ENCODE measurements around the gene DYNC1I1. TPM values are rescaled to one million over a fixed set of nuclear protein-coding genes. Genes with fewer than 3 reads are reported as not detected.

DYNC1I1 gene
- total RNA-seq, 1 experiment from 2014 or later = 8.3 TPM

- Histone ChIP-seq H3K36me3 (ENCODE audit: control insufficient read depth, insufficient read depth, low read length) (no peaks in the 10 kb centered on the region; the same call in 1 of the 2 replicates), H3K9me3 (no peaks in the 10 kb centered on the region), H3K4me1 (no peaks in the 10 kb centered on the region), H3K27me3 (replicated peaks; ENCODE audit: control insufficient read depth, insufficient read depth, low read length) (no peaks in the 10 kb centered on the region), H3K4me3 (ENCODE audit: low read depth, low read length) (no peak overlapping the region)
- ChIA-PET CTCF (no interaction called here), POLR2A (no interaction called here)
- no peaks in the 10 kb centered on the region for H3K4me1 Mint-ChIP-seq (ENCODE audit: low read depth, unreplicated experiment)
- DNase-seq = peak in 1 of 2 experiments; percentile 11
- BruUV-seq (replicated peaks) = no TSS peak
- TF ChIP-seq, protein P1, sequence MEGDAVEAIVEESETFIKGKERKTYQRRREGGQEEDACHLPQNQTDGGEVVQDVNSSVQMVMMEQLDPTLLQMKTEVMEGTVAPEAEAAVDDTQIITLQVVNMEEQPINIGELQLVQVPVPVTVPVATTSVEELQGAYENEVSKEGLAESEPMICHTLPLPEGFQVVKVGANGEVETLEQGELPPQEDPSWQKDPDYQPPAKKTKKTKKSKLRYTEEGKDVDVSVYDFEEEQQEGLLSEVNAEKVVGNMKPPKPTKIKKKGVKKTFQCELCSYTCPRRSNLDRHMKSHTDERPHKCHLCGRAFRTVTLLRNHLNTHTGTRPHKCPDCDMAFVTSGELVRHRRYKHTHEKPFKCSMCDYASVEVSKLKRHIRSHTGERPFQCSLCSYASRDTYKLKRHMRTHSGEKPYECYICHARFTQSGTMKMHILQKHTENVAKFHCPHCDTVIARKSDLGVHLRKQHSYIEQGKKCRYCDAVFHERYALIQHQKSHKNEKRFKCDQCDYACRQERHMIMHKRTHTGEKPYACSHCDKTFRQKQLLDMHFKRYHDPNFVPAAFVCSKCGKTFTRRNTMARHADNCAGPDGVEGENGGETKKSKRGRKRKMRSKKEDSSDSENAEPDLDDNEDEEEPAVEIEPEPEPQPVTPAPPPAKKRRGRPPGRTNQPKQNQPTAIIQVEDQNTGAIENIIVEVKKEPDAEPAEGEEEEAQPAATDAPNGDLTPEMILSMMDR (IDR thresholded peaks at IDR 0.05; ENCODE audit: insufficient read depth in 1 of 2, low read depth in 1 of 2, low read length in 1 of 2, severe bottlenecking in 1 of 2, unreplicated experiment in 1 of 2) = no peak
- H3K27ac Mint-ChIP-seq (ENCODE audit: unreplicated experiment) = no peak overlapping the region
- intact Hi-C loops (cut with micrococcal nuclease; ENCODE audit: unreplicated experiment) = no loop called here
- no peaks in the 10 kb centered on the region for H3K36me3 Mint-ChIP-seq (ENCODE audit: insufficient read depth, unreplicated experiment)
- no peak overlapping the region for H3K4me3 Mint-ChIP-seq (ENCODE audit: unreplicated experiment)
- no peaks in the 10 kb centered on the region for H3K9me3 Mint-ChIP-seq (ENCODE audit: unreplicated experiment)
- H3K27me3 Mint-ChIP-seq (ENCODE audit: insufficient read depth, unreplicated experiment) = peaks cover 6% of the 10 kb centered on the region
Measured at GRCh38 chr7:95886501-95887090, 114.2 kb downstream of the DYNC1I1 start.

- Histone ChIP-seq H3K4me1 (no peaks in the 10 kb centered on the region), H3K27me3 (replicated peaks; ENCODE audit: control insufficient read depth, insufficient read depth, low read length) (no peaks in the 10 kb centered on the region), H3K4me3 (ENCODE audit: low read depth, low read length) (no peak overlapping the region), H3K36me3 (ENCODE audit: control insufficient read depth, insufficient read depth, low read length) (no peaks in the 10 kb centered on the region), H3K9me3 (no peaks in the 10 kb centered on the region)
- Mint-ChIP-seq H3K9me3 (ENCODE audit: unreplicated experiment) (no peaks in the 10 kb centered on the region), H3K36me3 (ENCODE audit: insufficient read depth, unreplicated experiment) (no peaks in the 10 kb centered on the region), H3K27me3 (ENCODE audit: insufficient read depth, unreplicated experiment) (no peaks in the 10 kb centered on the region), H3K4me3 (ENCODE audit: unreplicated experiment) (no peak overlapping the region), H3K4me1 (ENCODE audit: low read depth, unreplicated experiment) (no peaks in the 10 kb centered on the region), H3K27ac (ENCODE audit: unreplicated experiment) (no peak overlapping the region)
- no peak for DNase-seq
- BruUV-seq (replicated peaks) = no TSS peak
- intact Hi-C loops (cut with micrococcal nuclease; ENCODE audit: unreplicated experiment) = no loop called here
- ChIA-PET CTCF (no interaction called here), POLR2A (no interaction called here)
- TF ChIP-seq, protein P1 (IDR thresholded peaks at IDR 0.05; ENCODE audit: insufficient read depth in 1 of 2, low read depth in 1 of 2, low read length in 1 of 2, severe bottlenecking in 1 of 2, unreplicated experiment in 1 of 2) = no peak
Measured at GRCh38 chr7:95893484-95893883, 121.1 kb downstream of the DYNC1I1 start.

DNA sequence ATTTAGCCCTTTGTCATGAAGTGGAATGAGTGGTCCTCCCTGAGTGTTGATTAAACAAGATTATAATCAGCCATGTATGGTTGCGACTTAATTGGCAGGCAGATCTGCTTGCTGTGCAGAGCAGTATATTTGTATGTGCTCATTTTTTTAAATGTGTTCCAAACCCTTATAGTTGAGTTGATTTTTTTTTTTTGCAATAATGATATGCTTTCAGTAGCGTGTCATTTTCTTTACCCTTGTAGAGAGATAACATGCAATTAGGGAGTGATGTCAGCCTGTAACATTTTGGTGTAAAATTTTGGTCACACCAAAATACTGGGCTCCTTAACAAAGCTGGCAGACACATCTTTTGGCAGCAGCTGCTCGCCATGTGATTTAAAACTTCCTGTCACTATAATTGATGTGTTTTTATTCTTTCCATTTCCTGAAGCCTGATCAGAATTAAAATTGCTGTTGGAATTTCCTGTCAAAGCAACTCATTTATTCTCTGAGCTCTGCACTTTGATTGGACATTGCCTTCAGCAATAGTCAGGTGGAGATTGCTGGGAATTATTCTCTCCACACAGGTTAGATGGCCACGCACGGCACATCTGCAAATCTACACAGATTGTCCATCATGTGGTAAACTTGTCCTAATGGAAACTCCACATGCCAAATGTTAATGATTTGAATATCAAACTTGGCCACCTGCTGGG is 125.3 kb downstream of the DYNC1I1 start:
- no peak overlapping the region for H3K4me3 Mint-ChIP-seq (ENCODE audit: unreplicated experiment)
- TF ChIP-seq, protein P1 (IDR thresholded peaks at IDR 0.05; ENCODE audit: insufficient read depth in 1 of 2, low read depth in 1 of 2, low read length in 1 of 2, severe bottlenecking in 1 of 2, unreplicated experiment in 1 of 2) = no peak
- Histone ChIP-seq H3K4me1 (no peaks in the 10 kb centered on the region), H3K27me3 (replicated peaks; ENCODE audit: control insufficient read depth, insufficient read depth, low read length) (no peaks in the 10 kb centered on the region), H3K9me3 (no peaks in the 10 kb centered on the region), H3K4me3 (ENCODE audit: low read depth, low read length) (no peak overlapping the region), H3K36me3 (ENCODE audit: control insufficient read depth, insufficient read depth, low read length) (no peaks in the 10 kb centered on the region)
- ChIA-PET POLR2A (no interaction called here), CTCF (no interaction called here)
- BruUV-seq (replicated peaks) = no TSS peak
- intact Hi-C loops (cut with micrococcal nuclease; ENCODE audit: unreplicated experiment) = no loop called here
- no peak overlapping the region for H3K27ac Mint-ChIP-seq (ENCODE audit: unreplicated experiment)
- no peak for DNase-seq
- H3K27me3 Mint-ChIP-seq (ENCODE audit: insufficient read depth, unreplicated experiment) = no peaks in the 10 kb centered on the region
- H3K36me3 Mint-ChIP-seq (ENCODE audit: insufficient read depth, unreplicated experiment) = no peaks in the 10 kb centered on the region
- H3K4me1 Mint-ChIP-seq (ENCODE audit: low read depth, unreplicated experiment) = no peaks in the 10 kb centered on the region
- no peaks in the 10 kb centered on the region for H3K9me3 Mint-ChIP-seq (ENCODE audit: unreplicated experiment)

All from Caco-2 (cell line).